ENCODE data around the gene GLT6D1.

DNA sequence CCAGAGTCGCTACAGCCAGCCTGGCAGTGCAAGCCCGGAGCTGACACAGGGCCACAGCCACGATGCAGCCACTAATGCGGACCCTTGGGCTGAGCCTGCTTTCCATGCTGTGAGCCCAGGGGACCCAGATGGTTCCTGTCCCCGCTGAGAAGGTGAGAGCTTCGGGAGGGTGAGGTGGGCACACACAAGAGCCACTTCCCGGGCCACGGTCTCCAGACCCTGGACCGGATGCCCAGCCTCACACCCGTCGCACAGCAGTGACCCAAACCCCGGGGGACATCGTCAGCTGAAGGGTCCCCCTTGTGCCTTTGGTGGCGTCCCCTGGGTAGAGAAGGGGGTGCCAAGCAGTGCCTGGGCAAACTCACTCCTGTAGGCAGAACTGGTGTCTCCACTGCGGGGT is 64.4 kb downstream of the GLT6D1 start:
- TF ChIP-seq, protein P1, sequence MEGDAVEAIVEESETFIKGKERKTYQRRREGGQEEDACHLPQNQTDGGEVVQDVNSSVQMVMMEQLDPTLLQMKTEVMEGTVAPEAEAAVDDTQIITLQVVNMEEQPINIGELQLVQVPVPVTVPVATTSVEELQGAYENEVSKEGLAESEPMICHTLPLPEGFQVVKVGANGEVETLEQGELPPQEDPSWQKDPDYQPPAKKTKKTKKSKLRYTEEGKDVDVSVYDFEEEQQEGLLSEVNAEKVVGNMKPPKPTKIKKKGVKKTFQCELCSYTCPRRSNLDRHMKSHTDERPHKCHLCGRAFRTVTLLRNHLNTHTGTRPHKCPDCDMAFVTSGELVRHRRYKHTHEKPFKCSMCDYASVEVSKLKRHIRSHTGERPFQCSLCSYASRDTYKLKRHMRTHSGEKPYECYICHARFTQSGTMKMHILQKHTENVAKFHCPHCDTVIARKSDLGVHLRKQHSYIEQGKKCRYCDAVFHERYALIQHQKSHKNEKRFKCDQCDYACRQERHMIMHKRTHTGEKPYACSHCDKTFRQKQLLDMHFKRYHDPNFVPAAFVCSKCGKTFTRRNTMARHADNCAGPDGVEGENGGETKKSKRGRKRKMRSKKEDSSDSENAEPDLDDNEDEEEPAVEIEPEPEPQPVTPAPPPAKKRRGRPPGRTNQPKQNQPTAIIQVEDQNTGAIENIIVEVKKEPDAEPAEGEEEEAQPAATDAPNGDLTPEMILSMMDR (IDR thresholded peaks at IDR 0.05; ENCODE audit: low read depth, low read length) = no peak
- TF ChIP-seq EZH2phosphoT487 (IDR thresholded peaks at IDR 0.05; ENCODE audit: low read depth) = no peak

All from OCI-LY3 (cell line).